ENCODE results near the gene ACY1.

The ACY1 gene

GRCh38 chr3:51954105-51954504 lies 29.2 kb upstream of the ACY1 start:
- TF ChIP-seq, protein P1, sequence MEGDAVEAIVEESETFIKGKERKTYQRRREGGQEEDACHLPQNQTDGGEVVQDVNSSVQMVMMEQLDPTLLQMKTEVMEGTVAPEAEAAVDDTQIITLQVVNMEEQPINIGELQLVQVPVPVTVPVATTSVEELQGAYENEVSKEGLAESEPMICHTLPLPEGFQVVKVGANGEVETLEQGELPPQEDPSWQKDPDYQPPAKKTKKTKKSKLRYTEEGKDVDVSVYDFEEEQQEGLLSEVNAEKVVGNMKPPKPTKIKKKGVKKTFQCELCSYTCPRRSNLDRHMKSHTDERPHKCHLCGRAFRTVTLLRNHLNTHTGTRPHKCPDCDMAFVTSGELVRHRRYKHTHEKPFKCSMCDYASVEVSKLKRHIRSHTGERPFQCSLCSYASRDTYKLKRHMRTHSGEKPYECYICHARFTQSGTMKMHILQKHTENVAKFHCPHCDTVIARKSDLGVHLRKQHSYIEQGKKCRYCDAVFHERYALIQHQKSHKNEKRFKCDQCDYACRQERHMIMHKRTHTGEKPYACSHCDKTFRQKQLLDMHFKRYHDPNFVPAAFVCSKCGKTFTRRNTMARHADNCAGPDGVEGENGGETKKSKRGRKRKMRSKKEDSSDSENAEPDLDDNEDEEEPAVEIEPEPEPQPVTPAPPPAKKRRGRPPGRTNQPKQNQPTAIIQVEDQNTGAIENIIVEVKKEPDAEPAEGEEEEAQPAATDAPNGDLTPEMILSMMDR (IDR thresholded peaks at IDR 0.05; ENCODE audit: unreplicated experiment in 3 of 3), result no peak
- H3K4me1 Mint-ChIP-seq, result peaks cover 12% of the 10 kb centered on the region
- peak overlapping the region; percentile 24 to 54 (median 53) for H3K4me3 Mint-ChIP-seq
- peaks cover 7% of the 10 kb centered on the region for H3K36me3 Mint-ChIP-seq (ENCODE audit: low read depth)
- no peaks in the 10 kb centered on the region for H3K9me3 Mint-ChIP-seq
- peaks cover 8% of the 10 kb centered on the region for H3K27me3 Mint-ChIP-seq (ENCODE audit: low read depth)
- H3K27ac Mint-ChIP-seq, result no peak overlapping the region

DNA sequence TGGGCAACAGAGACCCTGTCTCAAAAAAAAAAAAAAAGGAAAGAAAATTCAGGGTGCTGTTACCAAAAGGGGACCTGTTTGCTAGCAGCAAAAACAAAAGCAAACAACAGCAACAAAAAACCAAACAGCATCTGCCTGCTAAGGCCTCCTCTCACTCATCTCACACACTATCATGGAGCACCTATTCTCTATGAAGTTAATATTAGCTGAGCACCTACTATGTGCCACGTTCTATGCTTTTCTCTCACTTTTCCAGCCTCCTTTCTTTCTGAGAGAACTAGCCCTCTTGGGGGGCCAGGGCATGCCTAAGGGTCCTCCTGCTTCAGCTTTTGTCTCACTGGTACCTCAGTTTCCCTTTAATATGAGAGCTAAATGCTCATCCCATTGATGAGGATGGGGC lies 28.6 kb upstream of the ACY1 start:
- TF ChIP-seq, protein P1 (IDR thresholded peaks at IDR 0.05; ENCODE audit: unreplicated experiment in 3 of 3), result no peak
- Mint-ChIP-seq H3K36me3 (ENCODE audit: low read depth) (peaks cover 7% of the 10 kb centered on the region), H3K27ac (no peak overlapping the region), H3K9me3 (no peaks in the 10 kb centered on the region), H3K27me3 (ENCODE audit: low read depth) (peaks cover 8% of the 10 kb centered on the region), H3K4me3 (no peak overlapping the region), H3K4me1 (peaks cover 12% of the 10 kb centered on the region)

GRCh38 chr3:51955175-51955892 lies 28.0 kb upstream of the ACY1 start, which contains the start of gene GPR62:
Gene GPR62 (plus strand): TSS chr3:51955381. CDS start chr3:51955653, 272 bp downstream.
- H3K27ac Mint-ChIP-seq, result no peak within 1 kb of the TSS
- peaks cover 7% of the 10 kb centered on the region for H3K36me3 Mint-ChIP-seq (ENCODE audit: low read depth)
- peaks cover 12% of the 10 kb centered on the region for H3K4me1 Mint-ChIP-seq
- TF ChIP-seq, protein P1 (IDR thresholded peaks at IDR 0.05; ENCODE audit: unreplicated experiment in 3 of 3), result no peak
- peak within 1 kb of the TSS; percentile 24 to 54 (median 34) for H3K4me3 Mint-ChIP-seq
- peaks cover 8% of the 10 kb centered on the region for H3K27me3 Mint-ChIP-seq (ENCODE audit: low read depth)
- no peaks in the 10 kb centered on the region for H3K9me3 Mint-ChIP-seq

GRCh38 chr3:51955893-51956770 lies 27.2 kb upstream of the ACY1 start:
- H3K4me3 Mint-ChIP-seq, result peak overlapping the region in 1 of 3 experiments; percentile 50
- H3K9me3 Mint-ChIP-seq, result no peaks in the 10 kb centered on the region
- no peak overlapping the region for H3K27ac Mint-ChIP-seq
- TF ChIP-seq, protein P1 (IDR thresholded peaks at IDR 0.05; ENCODE audit: unreplicated experiment in 3 of 3), result peak; percentile 52 to 56 (median 53)
- peaks cover 9% of the 10 kb centered on the region for H3K36me3 Mint-ChIP-seq (ENCODE audit: low read depth)
- H3K27me3 Mint-ChIP-seq (ENCODE audit: low read depth), result peaks cover 8% of the 10 kb centered on the region
- H3K4me1 Mint-ChIP-seq, result peaks cover 12% of the 10 kb centered on the region

- Mint-ChIP-seq H3K4me3 (no peak overlapping the region), H3K36me3 (ENCODE audit: low read depth) (peaks cover 10% of the 10 kb centered on the region), H3K9me3 (no peaks in the 10 kb centered on the region), H3K4me1 (peaks cover 26% of the 10 kb centered on the region), H3K27ac (no peak overlapping the region), H3K27me3 (ENCODE audit: low read depth) (peaks cover 4% of the 10 kb centered on the region)
- TF ChIP-seq, protein P1 (IDR thresholded peaks at IDR 0.05; ENCODE audit: unreplicated experiment in 3 of 3), result no peak
Measured at GRCh38 chr3:51957520-51958205, 25.7 kb upstream of the ACY1 start.

All from nephron (organoid).